Endothelial cell of hepatic sinusoid (primary cell): ENCODE results near the gene ERICH2.
"Not testable (repeated sequence)": the region's sequence is repeated elsewhere in the genome, so short reads cannot be mapped to it uniquely, and the experiment has no call there.

Experiments used
- in situ Hi-C: cut with HindIII; loops from 2 replicates; pipeline ENCODE4 v1.10.0; 2017; ENCODE audit warnings: low sequenced_read_pairs

Gene ERICH2

GRCh38 chr2:170770008-170770605 lies at the start of gene ERICH2:
Gene ERICH2 (plus strand): TSS chr2:170770378. CDS start chr2:170770682, 304 bp downstream.
- in situ Hi-C loops = no loop called here

GRCh38 chr2:170721678-170722077 lies 48.5 kb upstream of the ERICH2 start:
- in situ Hi-C loops = no loop called here

- in situ Hi-C loops = no loop called here
Measured at GRCh38 chr2:170722301-170722700, 47.9 kb upstream of the ERICH2 start.

GRCh38 chr2:170723446-170723958 lies 46.7 kb upstream of the ERICH2 start:
- in situ Hi-C loops = no loop called here

- in situ Hi-C loops = loop anchor here (10.0 kb wide), 1 partner anchor 61 kb away; no protein-coding TSS in a partner anchor
Measured at GRCh38 chr2:170733798-170734600, 36.2 kb upstream of the ERICH2 start.

GRCh38 chr2:170734601-170735000 lies 35.6 kb upstream of the ERICH2 start:
- in situ Hi-C loops = loop anchor here (10.0 kb wide), 1 partner anchor 60 kb away; no protein-coding TSS in a partner anchor

GRCh38 chr2:170736628-170737027 lies 33.5 kb upstream of the ERICH2 start:
- in situ Hi-C loops = loop anchor here (10.0 kb wide), 1 partner anchor 58 kb away; no protein-coding TSS in a partner anchor

- in situ Hi-C loops = loop anchor here (10.0 kb wide), 1 partner anchor 57 kb away; no protein-coding TSS in a partner anchor
Measured at GRCh38 chr2:170737406-170737805, 32.8 kb upstream of the ERICH2 start.

GRCh38 chr2:170737821-170738220 lies 32.4 kb upstream of the ERICH2 start:
- in situ Hi-C loops = loop anchor here (10.0 kb wide), 1 partner anchor 57 kb away; no protein-coding TSS in a partner anchor

GRCh38 chr2:170739048-170739447 lies 31.1 kb upstream of the ERICH2 start:
- in situ Hi-C loops = loop anchor here (10.0 kb wide), 1 partner anchor 56 kb away; no protein-coding TSS in a partner anchor

GRCh38 chr2:170739507-170740046 lies 30.6 kb upstream of the ERICH2 start:
- in situ Hi-C loops = loop anchor here (10.0 kb wide), 1 partner anchor 55 kb away; no protein-coding TSS in a partner anchor

GRCh38 chr2:170740660-170741059 lies 29.5 kb upstream of the ERICH2 start:
- in situ Hi-C loops = no loop called here

GRCh38 chr2:170742000-170742399 lies 28.2 kb upstream of the ERICH2 start:
- in situ Hi-C loops = no loop called here

GRCh38 chr2:170742896-170743529 lies 27.2 kb upstream of the ERICH2 start:
- in situ Hi-C loops = no loop called here

GRCh38 chr2:170743530-170744239 lies 26.5 kb upstream of the ERICH2 start:
- in situ Hi-C loops = no loop called here

GRCh38 chr2:170744248-170745002 lies 25.8 kb upstream of the ERICH2 start:
- in situ Hi-C loops = no loop called here

- in situ Hi-C loops = no loop called here
Measured at GRCh38 chr2:170745305-170745704, 24.9 kb upstream of the ERICH2 start.

GRCh38 chr2:170747921-170748320 lies 22.3 kb upstream of the ERICH2 start:
- in situ Hi-C loops = no loop called here

- in situ Hi-C loops = not testable (repeated sequence)
Measured at GRCh38 chr2:170751555-170751954, 18.6 kb upstream of the ERICH2 start.
